ENCODE results near the gene ZNF394. TPM values are rescaled to one million over a fixed set of nuclear protein-coding genes. Genes with fewer than 3 reads are reported as not detected.
A peak's percentile ranks its signal among the peaks of the same experiment; 100 is the strongest.

Gene ZNF394
- total and polyA plus RNA-seq, 9 of the 15 experiments (the other 6 are each of a cell fraction or from before 2014, with no cell fraction given), result 2.9 to 32.2 (median 24.2) TPM

- TF ChIP-seq PBX2 (CRISPR knock-in tag; IDR thresholded peaks at IDR 0.05; ENCODE audit: low read depth) (no peak), PBX2 (tag; conservative IDR thresholded peaks at IDR 0.05; ENCODE audit: low read depth) (no peak), ZHX1 (conservative IDR thresholded peaks at IDR 0.05; ENCODE audit: low read length) (no peak), SIN3A (IDR thresholded peaks at IDR 0.05; ENCODE audit: borderline replicate concordance in 2 of 2, control insufficient read depth in 1 of 2, low read depth in 2 of 2, low read length in 2 of 2) (peak; percentile 57 to 67; a peak in 3 of 4 replicates), PTBP1 (IDR thresholded peaks at IDR 0.05; ENCODE audit: low read depth, low read length) (no peak), E2F1 (CRISPR knock-in tag; IDR thresholded peaks at IDR 0.05) (peak; percentile 47; the same call in 1 of the 2 replicates), ADNP (tag; IDR thresholded peaks at IDR 0.05) (no peak), LARP7 (IDR thresholded peaks at IDR 0.05) (peak; percentile 13; the same call in 1 of the 2 replicates), HMG20B (CRISPR knock-in tag; IDR thresholded peaks at IDR 0.05) (no peak), PHF20 (IDR thresholded peaks at IDR 0.05; ENCODE audit: partially characterized antibody) (peak; percentile 90), TAF1 (IDR thresholded peaks at IDR 0.05; ENCODE audit: control insufficient read depth, extremely low read depth, insufficient read depth, low read length, severe bottlenecking) (peak; percentile 96), KLF10 (CRISPR knock-in tag; IDR thresholded peaks at IDR 0.05) (no peak), RFX7 (CRISPR knock-in tag; IDR thresholded peaks at IDR 0.05) (no peak), TAF9B (IDR thresholded peaks at IDR 0.05; ENCODE audit: partially characterized antibody) (peak; percentile 91), ZBTB9 (CRISPR knock-in tag; IDR thresholded peaks at IDR 0.05) (no peak)
- TF ChIP-seq, protein P1, sequence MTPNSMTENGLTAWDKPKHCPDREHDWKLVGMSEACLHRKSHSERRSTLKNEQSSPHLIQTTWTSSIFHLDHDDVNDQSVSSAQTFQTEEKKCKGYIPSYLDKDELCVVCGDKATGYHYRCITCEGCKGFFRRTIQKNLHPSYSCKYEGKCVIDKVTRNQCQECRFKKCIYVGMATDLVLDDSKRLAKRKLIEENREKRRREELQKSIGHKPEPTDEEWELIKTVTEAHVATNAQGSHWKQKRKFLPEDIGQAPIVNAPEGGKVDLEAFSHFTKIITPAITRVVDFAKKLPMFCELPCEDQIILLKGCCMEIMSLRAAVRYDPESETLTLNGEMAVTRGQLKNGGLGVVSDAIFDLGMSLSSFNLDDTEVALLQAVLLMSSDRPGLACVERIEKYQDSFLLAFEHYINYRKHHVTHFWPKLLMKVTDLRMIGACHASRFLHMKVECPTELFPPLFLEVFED (CRISPR knock-in tag; conservative IDR thresholded peaks at IDR 0.05), result no peak
Observed at GRCh38 chr7:99499721-99500636, at the start of gene ZNF394 (continued).

Data from K562 (cell line).